HG03196 (cell line): Measurements from ENCODE around the gene BACH2.

Source experiments
- ATAC-seq: cut with Tn5 transposase; IDR thresholded peaks from one replicate; pipeline ENCODE4 v1.9.1; 2021; ENCODE audit not compliant: unreplicated experiment

The BACH2 gene

DNA sequence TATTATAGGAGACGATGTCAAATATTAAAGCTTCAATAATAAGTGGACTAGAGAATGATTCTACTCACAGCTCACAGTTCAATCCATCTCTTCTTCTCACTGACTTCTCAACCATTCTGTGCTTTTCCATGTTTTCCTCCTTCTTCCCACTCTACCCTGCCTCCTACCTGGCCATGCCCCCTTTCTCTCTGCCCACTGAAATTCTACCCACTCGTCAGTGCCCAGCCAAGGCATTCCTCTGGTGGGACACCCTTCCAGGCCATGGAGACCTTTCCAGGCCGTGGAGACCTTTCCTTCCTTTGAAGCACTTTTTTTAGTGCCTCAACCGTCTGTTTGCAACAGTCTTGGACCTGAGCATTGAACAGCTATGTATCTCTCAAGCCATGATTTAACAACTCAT, 18.5 kb downstream of the BACH2 start:
- no peak for ATAC-seq

- ATAC-seq, result no peak
Measured at GRCh38 chr6:90277302-90278011, 19.2 kb downstream of the BACH2 start.

DNA sequence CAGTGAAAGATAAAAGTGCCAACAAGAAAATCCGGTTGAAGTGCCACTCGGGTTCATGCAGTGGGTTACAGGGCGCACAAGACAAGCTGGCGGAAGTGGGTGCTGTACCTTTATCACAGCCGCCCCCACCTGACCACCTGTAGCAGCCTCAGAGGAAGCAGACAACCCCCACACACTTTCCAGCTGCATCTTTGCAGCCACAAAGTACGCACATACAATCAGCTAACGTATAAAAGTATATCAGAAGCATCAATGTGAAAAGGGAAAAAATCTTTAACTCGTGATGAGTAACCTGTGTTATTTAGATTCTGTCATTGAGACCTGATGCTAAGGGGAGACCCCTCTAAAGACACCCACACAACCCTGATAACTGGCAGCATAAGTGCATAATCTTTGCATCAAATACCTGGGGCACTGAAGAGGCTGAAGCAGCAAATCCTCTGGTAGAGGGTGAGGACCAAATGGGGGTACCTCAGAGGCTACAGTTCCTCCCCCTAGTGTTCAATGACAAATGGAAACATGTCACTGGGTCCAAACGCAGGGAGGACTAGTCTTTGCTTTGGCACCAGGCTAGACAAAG, 22.1 kb downstream of the BACH2 start:
- ATAC-seq, result no peak

- ATAC-seq, result no peak
Measured at GRCh38 chr6:90273863-90274262, 22.8 kb downstream of the BACH2 start.

DNA sequence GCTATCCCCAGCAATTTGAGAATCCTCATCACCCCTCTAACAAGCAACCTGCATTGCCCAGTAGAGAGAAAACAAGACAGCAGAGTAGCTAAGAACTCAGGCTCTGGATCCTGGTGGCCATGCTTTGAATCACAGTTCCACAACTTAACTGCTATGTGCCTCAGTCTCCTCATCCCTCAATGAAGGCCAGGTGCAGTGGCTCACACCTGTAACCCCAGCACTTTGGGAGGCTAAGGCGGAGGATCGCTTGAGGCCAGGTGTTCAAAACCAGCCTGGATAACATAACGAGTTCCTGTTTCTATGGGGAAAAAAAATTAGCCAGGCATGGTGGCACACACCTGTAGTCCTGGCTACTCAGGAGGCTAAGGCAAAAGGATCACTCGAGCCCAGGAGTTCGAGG, 23.7 kb downstream of the BACH2 start:
- no peak for ATAC-seq

GRCh38 chr6:90271831-90272230, 24.8 kb downstream of the BACH2 start:
- no peak for ATAC-seq

- ATAC-seq, result no peak
Measured at GRCh38 chr6:90269334-90269733, 27.3 kb downstream of the BACH2 start.

DNA sequence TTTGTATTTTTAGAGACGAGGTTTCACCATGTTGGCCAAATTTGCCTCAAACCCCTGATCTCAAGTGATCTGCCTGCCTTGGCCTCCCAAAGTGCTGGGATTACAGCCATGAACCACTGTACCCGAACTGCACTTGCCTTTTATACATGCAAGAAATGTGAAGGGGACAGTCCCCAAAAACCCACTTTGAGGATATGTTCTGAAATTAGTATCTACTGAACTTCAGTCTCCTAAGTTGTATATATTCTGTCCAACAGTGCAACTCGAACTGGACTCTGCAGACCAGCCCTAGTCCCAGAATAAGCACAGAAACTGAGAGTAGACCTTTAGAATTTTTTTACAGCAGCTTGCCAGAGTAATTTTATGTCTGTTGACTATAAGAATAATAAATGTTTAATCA, 28.5 kb downstream of the BACH2 start:
- ATAC-seq, result no peak

GRCh38 chr6:90266905-90267621, 29.6 kb downstream of the BACH2 start:
- no peak for ATAC-seq

DNA sequence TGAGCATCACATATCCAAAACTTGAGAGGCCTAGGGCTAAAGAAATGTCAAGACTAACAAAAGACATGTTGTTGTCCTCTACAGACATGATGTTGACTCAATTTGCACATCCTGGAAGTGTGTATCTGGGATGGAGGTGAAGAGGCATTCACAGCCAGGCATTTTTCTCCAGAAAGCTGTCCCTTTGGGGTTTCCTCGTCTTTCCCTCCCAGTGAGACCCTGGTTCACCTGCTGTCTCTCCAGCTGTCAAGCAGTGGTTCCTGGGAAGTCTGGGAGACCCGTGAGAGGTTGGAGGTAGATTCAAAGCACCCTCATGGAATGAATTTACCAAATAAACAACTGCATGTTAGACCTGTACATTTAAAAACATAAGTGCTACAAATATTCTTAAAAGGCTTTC, 32.1 kb downstream of the BACH2 start:
- ATAC-seq, result no peak

DNA sequence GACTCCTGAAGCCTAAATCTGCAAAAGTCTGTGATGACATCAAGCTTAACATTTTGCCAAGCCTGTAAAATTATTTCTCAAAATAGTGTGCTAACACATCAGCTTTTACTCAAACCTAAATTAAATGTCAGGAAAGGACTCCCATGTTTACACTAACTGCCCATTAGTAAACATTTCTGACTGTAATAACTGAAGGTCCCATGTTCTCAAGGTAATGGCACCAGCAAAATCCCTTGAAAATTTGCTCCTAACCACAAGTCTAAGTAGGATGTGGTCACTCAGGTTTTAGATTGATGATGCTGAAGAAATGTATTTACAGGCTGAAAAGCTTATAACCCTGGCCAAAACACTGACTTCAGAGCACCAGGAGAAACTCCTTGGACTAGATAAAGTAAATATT, 33.0 kb downstream of the BACH2 start:
- ATAC-seq, result no peak

DNA sequence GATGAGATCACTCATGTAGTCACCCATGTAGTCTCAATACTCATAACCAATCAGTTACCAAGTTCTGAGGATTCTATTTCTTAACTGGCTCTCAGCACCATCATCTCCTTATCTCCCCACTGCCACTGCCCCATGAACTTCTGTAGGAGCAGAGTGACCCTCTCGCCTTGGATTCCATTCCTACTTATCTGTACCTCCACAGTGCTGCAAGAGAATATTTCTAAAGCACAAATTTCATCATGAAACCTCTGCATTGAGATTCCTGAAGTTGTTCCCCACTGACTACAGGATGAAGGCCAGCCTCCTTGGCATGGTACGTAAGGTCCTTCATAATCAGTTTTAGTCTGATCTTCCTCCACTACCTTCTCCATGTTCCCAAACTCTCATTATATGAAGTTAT, 34.8 kb downstream of the BACH2 start:
- ATAC-seq, result no peak

- no peak for ATAC-seq
Measured at GRCh38 chr6:90257486-90257738, 39.2 kb downstream of the BACH2 start.

DNA sequence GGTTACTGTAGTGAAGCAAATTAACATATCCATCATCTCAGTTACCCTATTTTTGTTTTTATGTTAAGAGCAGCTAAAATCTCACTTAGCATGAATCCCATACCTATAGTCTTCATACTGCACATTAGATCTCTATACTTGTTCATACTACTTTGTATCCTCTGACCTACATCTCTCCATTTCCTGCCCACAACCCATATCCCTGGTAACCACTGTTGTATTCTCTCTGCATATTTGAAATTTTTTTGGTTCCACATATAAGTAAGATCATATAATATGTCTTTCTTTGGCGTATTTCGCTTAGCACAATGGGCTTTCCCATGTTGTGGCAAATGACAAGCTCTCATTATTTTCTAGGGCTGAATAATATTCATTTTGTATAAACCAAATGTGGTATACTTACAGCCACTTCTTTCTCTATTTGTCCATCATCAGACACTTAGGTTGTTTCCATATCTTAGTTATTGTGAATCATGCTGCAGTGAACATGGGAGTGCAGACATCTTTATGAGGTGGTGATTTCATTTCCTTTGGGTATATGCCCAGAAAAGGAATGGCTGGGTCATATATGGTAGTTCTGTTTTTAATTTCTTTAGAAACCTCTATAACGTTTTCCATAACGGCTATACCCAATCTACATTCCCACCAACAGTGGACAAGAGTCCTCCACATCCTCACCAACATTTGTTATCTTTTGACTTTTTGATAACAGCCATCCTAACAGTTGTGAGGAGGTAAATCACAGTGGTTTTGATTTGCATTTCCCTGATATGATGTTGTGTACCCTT, 39.8 kb downstream of the BACH2 start:
- no peak for ATAC-seq

DNA sequence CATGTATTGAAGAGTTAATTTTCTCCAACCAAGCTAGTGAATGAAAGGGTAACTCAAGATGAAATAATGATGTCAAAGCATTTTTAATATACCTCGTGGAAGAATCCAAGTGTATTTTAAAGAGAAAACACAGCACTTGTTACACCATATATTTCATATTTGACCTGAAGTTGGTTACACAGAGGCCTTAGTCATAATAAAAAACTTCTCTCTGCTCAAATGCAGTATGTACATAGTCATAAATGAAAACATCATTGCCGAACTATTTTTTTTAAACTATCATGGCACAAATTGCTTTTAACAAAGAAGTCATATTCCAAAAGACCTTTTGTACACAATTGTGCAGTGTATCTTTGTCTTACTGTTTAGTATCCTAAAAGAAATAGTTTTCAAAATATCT, 43.0 kb downstream of the BACH2 start:
- ATAC-seq, result no peak

DNA sequence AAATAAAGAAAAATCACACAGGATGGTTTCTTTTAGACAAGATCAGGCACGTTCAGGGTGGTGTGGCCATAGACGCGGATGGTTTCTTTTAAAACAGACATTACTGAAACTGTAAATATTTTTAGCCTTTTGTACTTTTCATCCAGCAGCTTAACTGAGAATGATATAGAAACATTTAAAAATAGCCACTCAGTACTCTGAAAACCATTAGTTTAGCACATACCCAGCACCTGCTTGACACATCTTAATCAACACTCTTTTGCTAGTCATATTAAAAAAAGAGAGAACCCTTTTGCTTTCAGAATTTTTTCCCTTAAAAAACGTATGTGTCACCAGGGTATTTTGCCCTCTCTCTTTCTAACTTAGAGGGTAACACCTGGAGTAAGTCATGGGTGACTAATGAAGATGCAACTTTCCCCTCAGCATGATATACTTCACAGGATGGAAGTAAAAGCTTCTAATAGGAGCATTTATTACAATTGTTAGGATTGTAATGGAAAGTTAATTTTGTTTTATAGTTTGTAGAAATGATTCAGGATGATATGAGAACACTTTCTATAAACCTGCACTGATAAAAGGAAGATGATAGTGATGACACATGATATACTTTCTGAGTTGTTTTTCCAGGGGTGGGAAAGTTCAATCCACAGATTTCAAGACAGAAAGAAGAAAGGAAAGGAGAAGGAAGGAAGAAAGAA, 45.2 kb downstream of the BACH2 start:
- ATAC-seq, result peak; percentile 85

DNA sequence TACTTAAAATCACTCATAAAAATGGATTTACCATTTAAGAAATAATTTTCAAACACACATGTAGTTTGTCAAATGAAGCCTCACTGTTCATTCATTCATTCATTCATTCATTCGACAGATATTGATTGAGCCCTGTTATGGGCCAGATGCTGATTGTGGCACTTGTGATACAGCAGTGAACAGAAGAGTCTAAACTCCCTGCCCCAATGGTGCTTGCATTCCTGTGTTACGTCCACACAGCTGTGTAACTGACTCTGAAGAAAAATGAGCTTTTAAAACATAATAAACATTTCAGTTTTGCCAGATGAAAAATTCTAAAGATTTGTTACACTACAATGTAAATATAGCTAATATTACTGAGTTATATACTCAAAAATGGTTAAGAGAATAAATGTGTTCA, 46.2 kb downstream of the BACH2 start:
- ATAC-seq, result no peak

DNA sequence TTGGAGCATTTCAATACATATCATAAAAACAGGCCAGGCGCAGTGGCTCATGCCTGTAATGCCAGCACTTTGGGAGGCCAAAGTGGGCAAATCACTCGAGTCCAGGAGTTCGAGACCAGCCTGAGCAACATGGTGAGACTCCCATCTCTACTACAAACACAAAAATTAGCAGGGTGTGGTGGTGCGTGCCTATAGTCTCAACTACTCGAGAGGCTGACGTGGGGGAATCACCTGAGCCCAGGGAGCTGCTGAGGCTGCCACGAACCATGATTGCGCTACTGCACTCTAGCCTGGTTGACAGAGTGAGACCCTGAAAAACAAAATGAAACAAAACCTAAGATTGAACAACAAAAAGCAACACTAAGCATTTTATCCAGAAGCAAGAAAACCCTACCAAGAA, 47.2 kb downstream of the BACH2 start:
- ATAC-seq, result no peak

DNA sequence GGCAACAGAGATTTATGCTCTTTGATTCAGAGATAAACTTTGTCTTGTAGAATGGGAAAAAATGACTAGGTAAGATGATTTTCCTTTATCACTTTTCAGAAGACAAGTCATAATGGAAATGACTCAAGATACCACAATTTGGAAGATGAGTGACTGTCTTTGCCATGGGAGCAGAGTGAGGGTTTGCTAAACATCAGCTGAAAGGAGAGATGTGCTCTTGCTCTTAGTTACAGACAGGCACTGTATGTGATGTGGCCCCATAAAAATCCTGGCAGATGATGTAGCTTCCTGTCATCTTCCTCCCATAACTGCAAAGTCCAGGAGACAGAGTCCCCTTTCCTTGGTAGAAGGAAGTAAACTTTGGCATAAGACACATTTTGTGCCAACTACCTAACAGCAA, 47.6 kb downstream of the BACH2 start:
- ATAC-seq, result no peak

GRCh38 chr6:90247262-90247661, 49.4 kb downstream of the BACH2 start:
- no peak for ATAC-seq

GRCh38 chr6:90241229-90241880, 55.3 kb downstream of the BACH2 start:
- ATAC-seq, result no peak
